H9 (cell line): ENCODE data around the gene TMEM186. TPM values are rescaled to one million over a fixed set of nuclear protein-coding genes. Genes with fewer than 3 reads are reported as not detected.

Source experiments
- DNase-seq: peaks from one replicate; pipeline ENCODE4 v3.0.0-alpha.2; 2017
- H2AFZ ChIP-seq: one replicate; pipeline ENCODE4 v1.6.1; 2013; ENCODE audit warnings: mild to moderate bottlenecking, low read length, control low read depth, moderate library complexity
- H2AK5ac ChIP-seq: 2 replicates; pipeline ENCODE4 v1.6.1; 2013; ENCODE audit warnings: low read length, control low read depth, mixed read lengths; ENCODE audit not compliant: insufficient read length
- H2BK120ac ChIP-seq: one replicate; pipeline ENCODE4 v1.6.1; 2013; ENCODE audit warnings: low read depth, mild to moderate bottlenecking, low read length, control low read depth, inconsistent platforms; ENCODE audit not compliant: poor library complexity, severe bottlenecking
- H2BK12ac ChIP-seq: 2 replicates; pipeline ENCODE4 v1.6.1; 2013; ENCODE audit warnings: low read length, control low read depth, mixed read lengths, low read depth; ENCODE audit not compliant: insufficient read length
- H2BK15ac ChIP-seq: 2 replicates; pipeline ENCODE4 v1.6.1; 2013; ENCODE audit warnings: low read depth, low read length, control low read depth
- H2BK20ac ChIP-seq: one replicate; pipeline ENCODE4 v1.6.1; 2013; ENCODE audit warnings: low read depth, mild to moderate bottlenecking, low read length, control low read depth, inconsistent platforms; ENCODE audit not compliant: poor library complexity, severe bottlenecking
- H2BK5ac ChIP-seq: 2 replicates; pipeline ENCODE4 v1.6.1; 2013; ENCODE audit warnings: low read length, control low read depth, mixed read lengths; ENCODE audit not compliant: insufficient read length
- H3K14ac ChIP-seq: 2 replicates; pipeline ENCODE4 v1.6.1; 2013; ENCODE audit warnings: low read length, control low read depth; ENCODE audit not compliant: insufficient read depth
- H3K18ac ChIP-seq: 2 replicates; pipeline ENCODE4 v1.6.1; 2013; ENCODE audit warnings: low read depth, mild to moderate bottlenecking, mixed read lengths, low read length, control low read depth; ENCODE audit not compliant: insufficient read length
- H3K23ac ChIP-seq: 2 replicates; pipeline ENCODE4 v1.6.1; 2013; ENCODE audit warnings: low read length, control low read depth, mixed read lengths, low read depth; ENCODE audit not compliant: insufficient read length
- H3K23me2 ChIP-seq: 2 replicates; pipeline ENCODE4 v1.6.1; 2013; ENCODE audit warnings: low read depth, mild to moderate bottlenecking, mixed read lengths, low read length, control low read depth; ENCODE audit not compliant: insufficient read length, poor library complexity, severe bottlenecking
- H3K27ac ChIP-seq: 2 replicates; pipeline ENCODE4 v1.5.1; 2013; ENCODE audit warnings: low read length, control low read depth, mixed read lengths, low read depth; ENCODE audit not compliant: insufficient read length
- H3K27me3 ChIP-seq: 2 replicates; pipeline ENCODE4 v1.6.1; 2013; ENCODE audit warnings: low read length, control low read depth, inconsistent platforms; ENCODE audit not compliant: insufficient read depth
- H3K4ac ChIP-seq: 2 replicates; pipeline ENCODE4 v1.6.1; 2013; ENCODE audit warnings: low read depth, mild to moderate bottlenecking, control low read depth, inconsistent platforms, low read length, moderate library complexity
- H3K4me1 ChIP-seq: 2 replicates; pipeline ENCODE4 v1.6.1; 2013; ENCODE audit warnings: low read length, control low read depth, inconsistent platforms; ENCODE audit not compliant: insufficient read depth
- H3K4me2 ChIP-seq: 2 replicates; pipeline ENCODE4 v1.6.1; 2013; ENCODE audit warnings: low read length, control low read depth, mixed read lengths; ENCODE audit not compliant: insufficient read length, insufficient read depth
- H3K56ac ChIP-seq: 2 replicates; pipeline ENCODE4 v1.6.1; 2013; ENCODE audit warnings: low read depth, mild to moderate bottlenecking, mixed read lengths, low read length, control low read depth; ENCODE audit not compliant: insufficient read length
- H3K79me1 ChIP-seq: 2 replicates; pipeline ENCODE4 v1.6.1; 2013; ENCODE audit warnings: low read depth, mild to moderate bottlenecking, moderate library complexity, low read length, control low read depth, inconsistent platforms; ENCODE audit not compliant: insufficient read depth, poor library complexity, severe bottlenecking
- H3K79me2 ChIP-seq: 2 replicates; pipeline ENCODE4 v1.6.1; 2013; ENCODE audit warnings: low read length, control low read depth, inconsistent platforms; ENCODE audit not compliant: insufficient read depth
- H3K9ac ChIP-seq: 2 replicates; pipeline ENCODE4 v1.6.1; 2013; ENCODE audit warnings: low read length, control low read depth, mixed read lengths; ENCODE audit not compliant: insufficient read length; ENCODE audit errors: extremely low read depth
- H3K9me3 ChIP-seq: one replicate; pipeline ENCODE4 v1.6.1; 2013; ENCODE audit warnings: low read depth, low read length, inconsistent platforms; ENCODE audit not compliant: control insufficient read depth
- H3T11ph ChIP-seq: one replicate; pipeline ENCODE4 v1.6.1; 2013; ENCODE audit warnings: mild to moderate bottlenecking, low read length, control low read depth, inconsistent platforms
- H4K20me1 ChIP-seq: one replicate; pipeline ENCODE4 v1.6.1; 2013; ENCODE audit not compliant: control insufficient read depth, insufficient read length, insufficient read depth
- H4K5ac ChIP-seq: 2 replicates; pipeline ENCODE4 v1.6.1; 2013; ENCODE audit warnings: low read depth, mild to moderate bottlenecking, mixed read lengths, low read length, control low read depth; ENCODE audit not compliant: insufficient read length
- H4K8ac ChIP-seq: replicated peaks from 2 replicates; pipeline ENCODE4 v1.6.1; 2013; ENCODE audit warnings: low read length, control low read depth, mixed read lengths, low read depth; ENCODE audit not compliant: insufficient read length
- H4K91ac ChIP-seq: 2 replicates; pipeline ENCODE4 v1.6.1; 2013; ENCODE audit warnings: low read depth, mild to moderate bottlenecking, moderate library complexity, mixed read lengths, low read length, control low read depth; ENCODE audit not compliant: insufficient read length
- H3K27ac Mint-ChIP-seq, 3 experiments: 2 replicates in 2 of 3; 3 replicates in 1 of 3; pipeline ENCODE4 v1.8.0; 2020 to 2021; ENCODE audit warnings: mixed read lengths in 3 of 3, mild to moderate bottlenecking in 1 of 3, moderate library complexity in 1 of 3
- H3K27me3 Mint-ChIP-seq: 2 replicates; pipeline ENCODE4 v1.8.0; 2021; ENCODE audit warnings: low read depth, mild to moderate bottlenecking, moderate library complexity, mixed read lengths
- H3K36me3 Mint-ChIP-seq, 3 experiments: 2 replicates in 2 of 3; 3 replicates in 1 of 3; pipeline ENCODE4 v1.8.0; 2020 to 2021; ENCODE audit warnings: low read depth in 3 of 3, mixed read lengths in 3 of 3; ENCODE audit not compliant: insufficient read depth in 1 of 3
- H3K4me1 Mint-ChIP-seq, 2 experiments: 2 replicates each; pipeline ENCODE4 v1.8.0; 2020; ENCODE audit warnings: mixed read lengths in 2 of 2
- H3K4me3 Mint-ChIP-seq, 2 experiments: 2 replicates in 1 of 2; 3 replicates in 1 of 2; pipeline ENCODE4 v1.8.0; 2020 to 2021; ENCODE audit warnings: mild to moderate bottlenecking in 2 of 2, mixed read lengths in 2 of 2, moderate library complexity in 1 of 2
- H3K9me3 Mint-ChIP-seq, 2 experiments: 2 replicates in 1 of 2; 3 replicates in 1 of 2; pipeline ENCODE4 v1.8.0; 2020; ENCODE audit warnings: mild to moderate bottlenecking in 2 of 2, mixed read lengths in 2 of 2, moderate library complexity in 1 of 2
- WGBS: extraction: QIAGEN DNeasy Blood & Tissue Kit; methylation state at CpG from one replicate; pipeline ENCODE4 v1.1.7; 2013; ENCODE audit warnings: missing lambda C conversion rate, low lambda C conversion rate, mixed read lengths; ENCODE audit not compliant: insufficient read length; ENCODE audit errors: extremely low coverage; 5-methylcytosine and 5-hydroxymethylcytosine counted together
- total RNA-seq: library from RNA; stranded (reverse); gene quantifications from 2 replicates; pipeline ENCODE4 v1.2.1, GENCODE V29; 2021
- TF ChIP-seq, protein P1 (sequence below): fragments of 200-600 bp; sonication (generic); conservative IDR thresholded peaks from 3 replicates; pipeline ENCODE4 v1.8.0; 2021; ENCODE audit warnings: antibody characterized with exemption, mild to moderate bottlenecking

Gene TMEM186
- total RNA-seq, 1 experiment from 2014 or later = 9.6 TPM

GRCh38 chr16:8764525-8765250 lies 32.8 kb downstream of the TMEM186 start:
- H4K5ac ChIP-seq = no peak overlapping the region
- H2BK12ac ChIP-seq = no peak overlapping the region
- H3K27ac ChIP-seq = no peak overlapping the region
- H3K4ac ChIP-seq = no peak overlapping the region
- H3K4me1 ChIP-seq = no peaks in the 10 kb centered on the region
- no peaks in the 10 kb centered on the region for H3K23me2 ChIP-seq
- H3K27me3 ChIP-seq = no peaks in the 10 kb centered on the region
- no peak overlapping the region for H2BK20ac ChIP-seq
- no peak overlapping the region for H2AK5ac ChIP-seq
- Mint-ChIP-seq H3K27ac (0 out of 7 replicates have a peak overlapping the region, but pooled peaks of 1 of the 3 experiments have one; percentile 15), H3K9me3 (no peaks in the 10 kb centered on the region), H3K27me3 (no peaks in the 10 kb centered on the region; the same call in 1 of the 2 replicates), H3K4me3 (no peak overlapping the region), H3K36me3 (no peaks in the 10 kb centered on the region; a peak in 1 of 7 replicates), H3K4me1 (peaks cover 13 to 14% of the 10 kb centered on the region in 2 experiments)
- peak; percentile 44 for DNase-seq
- H3K14ac ChIP-seq = no peak overlapping the region; the same call in 1 of the 2 replicates
- H3K56ac ChIP-seq = no peak overlapping the region
- H3K23ac ChIP-seq = no peak overlapping the region
- H4K20me1 ChIP-seq = no peaks in the 10 kb centered on the region
- H3K4me2 ChIP-seq = no peak overlapping the region
- H3K9me3 ChIP-seq = no peaks in the 10 kb centered on the region
- H3T11ph ChIP-seq = no peak overlapping the region
- no peak overlapping the region for H3K9ac ChIP-seq
- no CpG with 5 or more reads among the region's 18 CpGs for WGBS
- no peak overlapping the region for H2BK15ac ChIP-seq
- no peak overlapping the region for H4K8ac ChIP-seq
- H4K91ac ChIP-seq = no peak overlapping the region
- H3K79me2 ChIP-seq = no peaks in the 10 kb centered on the region
- H3K18ac ChIP-seq = no peak overlapping the region
- no peak overlapping the region for H2AFZ ChIP-seq
- no peak overlapping the region for H2BK5ac ChIP-seq
- H2BK120ac ChIP-seq = no peak overlapping the region
- H3K79me1 ChIP-seq = no peaks in the 10 kb centered on the region
- TF ChIP-seq, protein P1, sequence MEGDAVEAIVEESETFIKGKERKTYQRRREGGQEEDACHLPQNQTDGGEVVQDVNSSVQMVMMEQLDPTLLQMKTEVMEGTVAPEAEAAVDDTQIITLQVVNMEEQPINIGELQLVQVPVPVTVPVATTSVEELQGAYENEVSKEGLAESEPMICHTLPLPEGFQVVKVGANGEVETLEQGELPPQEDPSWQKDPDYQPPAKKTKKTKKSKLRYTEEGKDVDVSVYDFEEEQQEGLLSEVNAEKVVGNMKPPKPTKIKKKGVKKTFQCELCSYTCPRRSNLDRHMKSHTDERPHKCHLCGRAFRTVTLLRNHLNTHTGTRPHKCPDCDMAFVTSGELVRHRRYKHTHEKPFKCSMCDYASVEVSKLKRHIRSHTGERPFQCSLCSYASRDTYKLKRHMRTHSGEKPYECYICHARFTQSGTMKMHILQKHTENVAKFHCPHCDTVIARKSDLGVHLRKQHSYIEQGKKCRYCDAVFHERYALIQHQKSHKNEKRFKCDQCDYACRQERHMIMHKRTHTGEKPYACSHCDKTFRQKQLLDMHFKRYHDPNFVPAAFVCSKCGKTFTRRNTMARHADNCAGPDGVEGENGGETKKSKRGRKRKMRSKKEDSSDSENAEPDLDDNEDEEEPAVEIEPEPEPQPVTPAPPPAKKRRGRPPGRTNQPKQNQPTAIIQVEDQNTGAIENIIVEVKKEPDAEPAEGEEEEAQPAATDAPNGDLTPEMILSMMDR = no peak
